ENCODE measurements around the gene SOD1.

Gene SOD1

GRCh38 chr21:31708541-31708940 is 49.0 kb downstream of the SOD1 start:
- no peak overlapping the region for H3K4me3 ChIP-seq (ENCODE audit: low read depth, low read length, poor library complexity, severe bottlenecking)
- peaks cover 10% of the 10 kb centered on the region for H3K4me1 ChIP-seq (ENCODE audit: insufficient read depth, low read length, severe bottlenecking)
- peaks cover 98% of the 10 kb centered on the region for H3K79me2 ChIP-seq (ENCODE audit: insufficient read depth, low read length)
- H3K36me3 ChIP-seq (ENCODE audit: insufficient read depth, low read length), result peaks cover 28% of the 10 kb centered on the region
- H3K27ac ChIP-seq (ENCODE audit: low read depth, low read length, poor library complexity, severe bottlenecking), result no peak overlapping the region
- H3K9me3 ChIP-seq (ENCODE audit: low read length), result no peaks in the 10 kb centered on the region
- no peaks in the 10 kb centered on the region for H3F3A ChIP-seq (ENCODE audit: insufficient read depth, low read length)
- no peak overlapping the region for H3K4me2 ChIP-seq (ENCODE audit: low read length)
- no peaks in the 10 kb centered on the region for H3K27me3 ChIP-seq (ENCODE audit: insufficient read depth, low read length)
- H3K9me2 ChIP-seq (ENCODE audit: low read depth, low read length), result no peaks in the 10 kb centered on the region
- H3K9ac ChIP-seq (ENCODE audit: low read length), result no peak overlapping the region
- H4K20me1 ChIP-seq (ENCODE audit: insufficient read depth, low read length), result peaks cover 10% of the 10 kb centered on the region; the same call in 1 of the 2 replicates
- H2AFZ ChIP-seq (ENCODE audit: low read length), result no peak overlapping the region
- TF ChIP-seq CTCF (IDR thresholded peaks at IDR 0.05; ENCODE audit: low read length) (no peak), EZH2 (IDR thresholded peaks at IDR 0.05; ENCODE audit: borderline replicate concordance, low read length) (no peak)

GRCh38 chr21:31710586-31710985 is 51.1 kb downstream of the SOD1 start:
- no peaks in the 10 kb centered on the region for H3K9me2 ChIP-seq (ENCODE audit: low read depth, low read length)
- H3K27me3 ChIP-seq (ENCODE audit: insufficient read depth, low read length), result no peaks in the 10 kb centered on the region
- TF ChIP-seq EZH2 (IDR thresholded peaks at IDR 0.05; ENCODE audit: borderline replicate concordance, low read length), result no peak
- TF ChIP-seq CTCF (IDR thresholded peaks at IDR 0.05; ENCODE audit: low read length), result no peak
- H3K9me3 ChIP-seq (ENCODE audit: low read length), result no peaks in the 10 kb centered on the region
- H3K4me3 ChIP-seq (ENCODE audit: low read depth, low read length, poor library complexity, severe bottlenecking), result no peak overlapping the region
- H3K4me1 ChIP-seq (ENCODE audit: insufficient read depth, low read length, severe bottlenecking), result peaks cover 10% of the 10 kb centered on the region
- no peak overlapping the region for H3K27ac ChIP-seq (ENCODE audit: low read depth, low read length, poor library complexity, severe bottlenecking)
- H2AFZ ChIP-seq (ENCODE audit: low read length), result no peak overlapping the region
- peaks cover 13% of the 10 kb centered on the region for H3K36me3 ChIP-seq (ENCODE audit: insufficient read depth, low read length)
- no peak overlapping the region for H3K4me2 ChIP-seq (ENCODE audit: low read length)
- peaks cover 99% of the 10 kb centered on the region for H3K79me2 ChIP-seq (ENCODE audit: insufficient read depth, low read length)
- H3K9ac ChIP-seq (ENCODE audit: low read length), result no peak overlapping the region
- no peaks in the 10 kb centered on the region for H3F3A ChIP-seq (ENCODE audit: insufficient read depth, low read length)
- peaks cover 10% of the 10 kb centered on the region; the same call in 1 of the 2 replicates for H4K20me1 ChIP-seq (ENCODE audit: insufficient read depth, low read length)

- Histone ChIP-seq H3K27ac (ENCODE audit: low read depth, low read length, poor library complexity, severe bottlenecking) (no peak overlapping the region), H3K4me3 (ENCODE audit: low read depth, low read length, poor library complexity, severe bottlenecking) (no peak overlapping the region), H4K20me1 (ENCODE audit: insufficient read depth, low read length) (peaks cover 10% of the 10 kb centered on the region; the same call in 1 of the 2 replicates), H3F3A (ENCODE audit: insufficient read depth, low read length) (no peaks in the 10 kb centered on the region), H3K4me1 (ENCODE audit: insufficient read depth, low read length, severe bottlenecking) (peaks cover 14% of the 10 kb centered on the region), H3K27me3 (ENCODE audit: insufficient read depth, low read length) (no peaks in the 10 kb centered on the region), H2AFZ (ENCODE audit: low read length) (no peak overlapping the region), H3K4me2 (ENCODE audit: low read length) (no peak overlapping the region), H3K9ac (ENCODE audit: low read length) (no peak overlapping the region), H3K9me3 (ENCODE audit: low read length) (no peaks in the 10 kb centered on the region), H3K9me2 (ENCODE audit: low read depth, low read length) (no peaks in the 10 kb centered on the region), H3K36me3 (ENCODE audit: insufficient read depth, low read length) (peaks cover 6% of the 10 kb centered on the region; the same call in 1 of the 2 replicates), H3K79me2 (ENCODE audit: insufficient read depth, low read length) (peaks cover 99% of the 10 kb centered on the region)
- TF ChIP-seq CTCF (IDR thresholded peaks at IDR 0.05; ENCODE audit: low read length), result no peak
- TF ChIP-seq EZH2 (IDR thresholded peaks at IDR 0.05; ENCODE audit: borderline replicate concordance, low read length), result no peak
These were observed 51.8 kb downstream of the SOD1 start for GRCh38 chr21:31711326-31711725.

All from OCI-LY1 (cell line).